Karpas-422 (cell line): ENCODE results near the gene PTPMT1. TPM values are rescaled to one million over a fixed set of nuclear protein-coding genes. Genes with fewer than 3 reads are reported as not detected.
A peak's percentile ranks its signal among the peaks of the same experiment; 100 is the strongest.

Source experiments
- DNase-seq: peaks from one replicate; pipeline ENCODE4 v3.0.0-alpha.2; 2015
- H2AFZ ChIP-seq: fragments of 200-600 bp; sonication (generic); 2 replicates; pipeline ENCODE4 v1.6.1; 2014; ENCODE audit warnings: antibody characterized with exemption, low read length, mixed read lengths
- H3K27ac ChIP-seq: fragments of 200-600 bp; sonication (generic); 2 replicates; pipeline ENCODE4 v1.5.1; 2014; ENCODE audit warnings: mild to moderate bottlenecking, low read length, moderate library complexity
- H3K27me3 ChIP-seq: fragments of 200-600 bp; sonication (generic); 2 replicates; pipeline ENCODE4 v1.6.1; 2014; ENCODE audit warnings: low read length, mixed read lengths
- H3K36me3 ChIP-seq: fragments of 200-600 bp; sonication (generic); 2 replicates; pipeline ENCODE4 v1.6.1; 2014; ENCODE audit warnings: low read length, mixed read lengths; ENCODE audit not compliant: insufficient read depth
- H3K4me1 ChIP-seq: fragments of 200-600 bp; sonication (generic); 2 replicates; pipeline ENCODE4 v1.6.1; 2014; ENCODE audit warnings: mild to moderate bottlenecking, low read length, mixed read lengths
- H3K4me2 ChIP-seq: fragments of 200-600 bp; sonication (generic); 2 replicates; pipeline ENCODE4 v1.6.1; 2014; ENCODE audit warnings: low read length, low read depth, mild to moderate bottlenecking; ENCODE audit not compliant: poor library complexity, severe bottlenecking
- H3K4me3 ChIP-seq: fragments of 200-600 bp; sonication (generic); 2 replicates; pipeline ENCODE4 v1.5.1; 2014; ENCODE audit warnings: mild to moderate bottlenecking, antibody characterized with exemption, low read length, mixed read lengths
- H3K79me2 ChIP-seq: fragments of 200-600 bp; sonication (generic); 2 replicates; pipeline ENCODE4 v1.6.1; 2014; ENCODE audit warnings: mild to moderate bottlenecking, low read length, mixed read lengths
- H3K9ac ChIP-seq: fragments of 200-600 bp; sonication (generic); 2 replicates; pipeline ENCODE4 v1.6.0; 2014; ENCODE audit warnings: low read length
- H3K9me2 ChIP-seq: fragments of 200-600 bp; sonication (generic), shearing (Covaris generic); replicated peaks from 2 replicates; pipeline ENCODE4 v1.6.0; 2014; ENCODE audit warnings: mild to moderate bottlenecking, low read length, moderate library complexity; ENCODE audit not compliant: insufficient read depth
- H3K9me3 ChIP-seq: fragments of 300-700, 200-600 bp; sonication (generic); 2 replicates; pipeline ENCODE4 v1.6.1; 2014; ENCODE audit warnings: low read length, mixed read lengths
- H4K20me1 ChIP-seq: fragments of 200-600 bp; sonication (generic); 2 replicates; pipeline ENCODE4 v1.6.1; 2014; ENCODE audit warnings: mild to moderate bottlenecking, antibody characterized with exemption, low read length, low read depth; ENCODE audit not compliant: insufficient read depth
- total RNA-seq: library from RNA; depleted of rRNA; stranded (reverse); fragments of >200 nt; shearing (Covaris generic); gene quantifications from 2 replicates; pipeline ENCODE4 v1.2.3, GENCODE V29; 2014; ENCODE audit warnings: low replicate concordance

PTPMT1 gene
- total RNA-seq, 1 experiment from 2014 or later: 174 TPM

GRCh38 chr11:47599902-47600301 is 34.5 kb downstream of the PTPMT1 start:
- H3K27me3 ChIP-seq: no peaks in the 10 kb centered on the region
- no peak overlapping the region for H3K27ac ChIP-seq
- H3K9me3 ChIP-seq: no peaks in the 10 kb centered on the region
- no peaks in the 10 kb centered on the region for H3K9me2 ChIP-seq
- H3K9ac ChIP-seq: no peak overlapping the region
- H3K4me1 ChIP-seq: no peaks in the 10 kb centered on the region
- no peak for DNase-seq
- H3K4me2 ChIP-seq: no peak overlapping the region
- no peaks in the 10 kb centered on the region for H4K20me1 ChIP-seq
- no peaks in the 10 kb centered on the region for H3K36me3 ChIP-seq
- H3K79me2 ChIP-seq: no peaks in the 10 kb centered on the region
- no peak overlapping the region for H3K4me3 ChIP-seq
- no peak overlapping the region for H2AFZ ChIP-seq

GRCh38 chr11:47603295-47603694 is 37.9 kb downstream of the PTPMT1 start:
- Histone ChIP-seq H2AFZ (no peak overlapping the region), H3K9me3 (no peaks in the 10 kb centered on the region), H3K27ac (no peak overlapping the region), H3K27me3 (no peaks in the 10 kb centered on the region), H4K20me1 (no peaks in the 10 kb centered on the region), H3K4me3 (no peak overlapping the region), H3K4me2 (no peak overlapping the region), H3K4me1 (peaks cover 12% of the 10 kb centered on the region), H3K9me2 (no peaks in the 10 kb centered on the region), H3K36me3 (no peaks in the 10 kb centered on the region), H3K9ac (no peak overlapping the region), H3K79me2 (no peaks in the 10 kb centered on the region)
- no peak for DNase-seq

DNA sequence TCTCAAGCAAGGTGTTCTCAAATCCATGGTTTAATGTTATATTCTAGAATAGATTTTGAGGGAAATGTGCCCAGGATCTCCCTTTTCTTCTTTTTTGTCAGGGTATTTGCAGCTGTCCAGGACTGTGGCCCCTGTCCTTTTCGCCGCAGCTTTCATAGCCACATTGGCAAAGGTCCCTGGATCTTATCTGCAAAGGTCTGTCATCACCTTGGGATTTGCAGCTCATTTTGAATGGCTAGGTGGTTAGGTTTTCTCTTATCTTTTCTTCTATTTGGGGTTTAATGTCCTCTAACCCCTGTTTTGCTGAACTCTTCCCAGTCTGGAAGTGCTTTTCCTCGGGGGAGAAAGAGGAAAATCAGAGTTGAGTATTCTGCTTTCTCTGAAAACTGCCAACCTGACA is 40.5 kb downstream of the PTPMT1 start:
- Histone ChIP-seq H3K4me2 (no peak overlapping the region), H4K20me1 (no peaks in the 10 kb centered on the region), H3K79me2 (no peaks in the 10 kb centered on the region), H3K9ac (no peak overlapping the region), H3K4me3 (no peak overlapping the region), H3K27me3 (no peaks in the 10 kb centered on the region), H3K36me3 (no peaks in the 10 kb centered on the region), H3K9me3 (no peaks in the 10 kb centered on the region), H2AFZ (no peak overlapping the region), H3K9me2 (no peaks in the 10 kb centered on the region), H3K4me1 (peaks cover 12% of the 10 kb centered on the region), H3K27ac (no peak overlapping the region)
- DNase-seq: no peak

DNA sequence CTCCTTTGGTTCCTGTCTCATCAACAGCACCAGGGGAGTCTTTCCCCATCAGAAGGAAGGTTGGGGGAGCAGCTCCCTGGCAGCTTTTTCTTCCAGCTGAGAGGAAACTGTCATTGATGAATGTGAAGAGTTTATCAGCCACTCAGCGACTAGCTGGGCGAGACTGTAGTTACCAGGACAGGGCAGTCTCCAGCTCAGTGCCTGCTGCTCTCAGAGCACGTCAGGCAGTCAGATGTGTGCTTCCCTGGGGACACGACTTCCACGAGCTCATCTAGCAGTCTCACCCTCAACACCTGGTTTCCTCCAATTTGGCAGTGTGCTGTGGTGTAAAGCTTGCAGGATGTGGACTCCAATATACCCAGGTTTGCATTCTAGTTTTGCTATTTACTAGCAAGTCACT is 41.3 kb downstream of the PTPMT1 start:
- no peaks in the 10 kb centered on the region for H4K20me1 ChIP-seq
- H3K27ac ChIP-seq: no peak overlapping the region
- no peak overlapping the region for H2AFZ ChIP-seq
- peak; percentile 68 for DNase-seq
- H3K4me3 ChIP-seq: no peak overlapping the region
- H3K27me3 ChIP-seq: no peaks in the 10 kb centered on the region
- no peaks in the 10 kb centered on the region for H3K9me2 ChIP-seq
- H3K4me2 ChIP-seq: no peak overlapping the region
- no peaks in the 10 kb centered on the region for H3K36me3 ChIP-seq
- H3K79me2 ChIP-seq: no peaks in the 10 kb centered on the region
- peaks cover 18% of the 10 kb centered on the region for H3K4me1 ChIP-seq
- H3K9ac ChIP-seq: no peak overlapping the region
- no peaks in the 10 kb centered on the region for H3K9me3 ChIP-seq

- no peak overlapping the region for H3K27ac ChIP-seq
- H3K4me1 ChIP-seq: peaks cover 23% of the 10 kb centered on the region
- no peak overlapping the region for H3K4me2 ChIP-seq
- H2AFZ ChIP-seq: no peak overlapping the region
- no peak for DNase-seq
- H3K9ac ChIP-seq: no peak overlapping the region
- H4K20me1 ChIP-seq: no peaks in the 10 kb centered on the region
- H3K4me3 ChIP-seq: no peak overlapping the region
- H3K36me3 ChIP-seq: no peaks in the 10 kb centered on the region
- H3K27me3 ChIP-seq: no peaks in the 10 kb centered on the region
- no peaks in the 10 kb centered on the region for H3K79me2 ChIP-seq
- H3K9me3 ChIP-seq: no peaks in the 10 kb centered on the region
- no peaks in the 10 kb centered on the region for H3K9me2 ChIP-seq
These were observed 42.0 kb downstream of the PTPMT1 start for GRCh38 chr11:47607380-47607779.

DNA sequence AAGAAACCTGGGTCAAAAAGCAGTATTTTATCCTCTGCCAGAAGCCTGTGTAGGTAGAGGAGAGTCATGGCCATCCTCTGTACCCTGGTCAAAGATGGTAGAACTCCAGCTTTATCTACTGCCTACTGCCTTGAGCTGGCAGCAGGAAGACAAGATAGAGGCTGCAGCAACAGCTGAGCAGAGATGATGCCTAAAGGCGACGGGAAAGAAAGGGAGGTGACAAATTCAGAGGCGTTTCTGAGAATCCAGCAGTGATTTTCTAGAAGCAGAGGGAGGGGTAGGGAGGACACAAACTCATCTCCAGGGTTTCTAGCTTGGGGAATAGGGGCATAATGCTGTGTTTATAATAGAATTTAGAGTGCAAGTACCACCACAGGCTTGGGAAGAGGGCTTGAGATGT is 44.3 kb downstream of the PTPMT1 start:
- H3K27ac ChIP-seq: no peak overlapping the region
- no peaks in the 10 kb centered on the region for H3K9me2 ChIP-seq
- H3K4me2 ChIP-seq: no peak overlapping the region
- no peaks in the 10 kb centered on the region for H3K79me2 ChIP-seq
- no peak overlapping the region for H3K4me3 ChIP-seq
- peaks cover 23% of the 10 kb centered on the region for H3K4me1 ChIP-seq
- H4K20me1 ChIP-seq: no peaks in the 10 kb centered on the region
- no peaks in the 10 kb centered on the region for H3K9me3 ChIP-seq
- no peak overlapping the region for H3K9ac ChIP-seq
- no peaks in the 10 kb centered on the region for H3K36me3 ChIP-seq
- no peaks in the 10 kb centered on the region for H3K27me3 ChIP-seq
- DNase-seq: no peak
- no peak overlapping the region for H2AFZ ChIP-seq

DNA sequence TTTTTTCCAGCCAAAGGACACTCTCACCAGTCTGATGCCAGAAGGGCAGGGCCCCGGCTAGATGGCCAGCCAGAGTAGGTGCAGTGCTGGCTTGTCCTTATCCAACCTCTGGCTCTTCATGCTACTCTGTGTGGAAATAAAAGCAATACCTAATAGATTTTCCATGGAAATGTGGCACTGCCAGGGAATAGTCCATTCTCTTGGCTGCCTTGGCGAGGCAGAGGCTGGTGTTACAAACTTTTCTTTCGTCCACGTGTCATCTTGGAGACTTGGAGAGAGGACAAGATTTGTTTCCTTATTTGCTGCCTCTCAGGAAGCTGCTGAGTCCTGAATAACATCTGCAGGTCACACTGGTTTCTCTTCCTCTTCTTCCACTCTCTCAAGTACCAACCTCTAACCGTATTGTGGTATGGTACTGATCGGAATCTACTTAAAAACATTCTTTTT is 46.0 kb downstream of the PTPMT1 start:
- Histone ChIP-seq H3K79me2 (no peaks in the 10 kb centered on the region), H3K4me2 (no peak overlapping the region), H2AFZ (no peak overlapping the region), H3K9me2 (no peaks in the 10 kb centered on the region), H3K9ac (peak overlapping the region; percentile 16; the same call in 1 of the 2 replicates), H3K27ac (peak overlapping the region; percentile 53), H3K9me3 (no peaks in the 10 kb centered on the region), H3K36me3 (no peaks in the 10 kb centered on the region), H3K4me3 (no peak overlapping the region), H3K4me1 (peaks cover 21% of the 10 kb centered on the region), H4K20me1 (no peaks in the 10 kb centered on the region), H3K27me3 (no peaks in the 10 kb centered on the region)
- peak; percentile 63 for DNase-seq

- H3K36me3 ChIP-seq: peaks cover 16% of the 10 kb centered on the region; the same call in 1 of the 2 replicates
- no peak overlapping the region for H3K4me2 ChIP-seq
- H3K79me2 ChIP-seq: no peaks in the 10 kb centered on the region
- no peak overlapping the region for H2AFZ ChIP-seq
- H3K27ac ChIP-seq: no peak overlapping the region
- peaks cover 10% of the 10 kb centered on the region for H3K4me1 ChIP-seq
- DNase-seq: no peak
- no peaks in the 10 kb centered on the region for H4K20me1 ChIP-seq
- H3K4me3 ChIP-seq: no peak overlapping the region
- H3K9me2 ChIP-seq: no peaks in the 10 kb centered on the region
- no peak overlapping the region for H3K9ac ChIP-seq
- H3K9me3 ChIP-seq: no peaks in the 10 kb centered on the region
- H3K27me3 ChIP-seq: no peaks in the 10 kb centered on the region
These were observed 49.9 kb downstream of the PTPMT1 start for GRCh38 chr11:47615249-47615648.
